Activated CD4-positive, alpha-beta T cell treated with anti-CD3 and anti-CD28 coated beads, Interleukin-2, amount 10 ng/mL, durations not matched to agents 7 days and 5 days (primary cell): Measurements from ENCODE around the gene ADH7. TPM values are rescaled to one million over a fixed set of nuclear protein-coding genes. Genes with fewer than 3 reads are reported as not detected.
A peak's percentile ranks its signal among the peaks of the same experiment; 100 is the strongest.

Experiments used
- CTCF ChIA-PET: fragments of 350-600 bp; sonication (Branson Sonifier 250); formaldehyde crosslinking; loops from one replicate; lab custom pipeline; 2021; ENCODE audit warnings: antibody characterized with exemption; lab: Charles Lee
- POLR2A ChIA-PET: fragments of 350-600 bp; sonication (Branson Sonifier 250); formaldehyde crosslinking; loops from one replicate; lab custom pipeline; 2021; ENCODE audit warnings: antibody characterized with exemption; lab: Charles Lee
- DNase-seq: peaks from one replicate; pipeline ENCODE4 v3.0.0-alpha.2; 2020
- H3K27ac Mint-ChIP-seq: one replicate; pipeline ENCODE4 v1.8.0; 2021; ENCODE audit warnings: mild to moderate bottlenecking, moderate library complexity, mixed read lengths
- H3K27me3 Mint-ChIP-seq: one replicate; pipeline ENCODE4 v1.8.0; 2021; ENCODE audit warnings: mixed read lengths
- H3K36me3 Mint-ChIP-seq: one replicate; pipeline ENCODE4 v1.8.0; 2021; ENCODE audit warnings: low read depth, mixed read lengths
- H3K4me1 Mint-ChIP-seq: one replicate; pipeline ENCODE4 v1.8.0; 2021; ENCODE audit warnings: mixed read lengths
- H3K4me3 Mint-ChIP-seq: one replicate; pipeline ENCODE4 v1.8.0; 2021; ENCODE audit warnings: mild to moderate bottlenecking, moderate library complexity, mixed read lengths
- H3K9me3 Mint-ChIP-seq: one replicate; pipeline ENCODE4 v1.8.0; 2021; ENCODE audit warnings: mixed read lengths
- total RNA-seq, 2 experiments: library from RNA; stranded (reverse); gene quantifications; one replicate each; pipeline ENCODE4 v1.2.3, GENCODE V29; 2021

Gene ADH7
- not detected for total RNA-seq

DNA sequence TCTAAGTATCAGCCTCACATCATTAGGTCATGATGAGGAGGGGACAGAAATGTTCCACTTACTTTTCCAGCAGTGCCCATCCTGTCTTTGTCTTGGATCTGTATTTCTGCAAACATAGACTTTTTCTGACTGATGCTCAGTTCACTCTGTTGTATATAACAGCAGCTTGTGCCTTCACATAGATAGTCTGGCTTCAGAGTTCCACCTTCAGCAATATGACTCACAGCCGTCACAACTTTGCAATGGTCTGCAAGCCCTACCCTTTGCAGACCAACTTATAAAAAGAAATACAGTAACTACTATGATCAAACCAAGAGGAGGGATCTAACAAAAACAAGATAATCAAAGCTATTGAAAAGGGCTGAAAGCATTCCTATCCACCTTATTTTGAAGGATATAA, at the start of gene ADH7:
TSS of gene ADH7 (minus strand) at position 189 of the 400 bp plus-strand sequence. CDS start at position 80, 109 bp downstream.
- Mint-ChIP-seq H3K4me1 (no peaks in the 10 kb centered on the region), H3K4me3 (no peak within 1 kb of the TSS), H3K27ac (no peak within 1 kb of the TSS), H3K9me3 (no peaks in the 10 kb centered on the region), H3K36me3 (no peaks in the 10 kb centered on the region), H3K27me3 (peaks cover 5% of the 10 kb centered on the region)
- ChIA-PET POLR2A (interaction anchor here (0.6 kb wide), 1 partner anchor 1028 kb away, joined by 3 read pairs; no protein-coding TSS in a partner anchor), CTCF (no interaction called here)
- no peak for DNase-seq

GRCh38 chr4:99483636-99484035, 48.5 kb upstream of the ADH7 start:
- Mint-ChIP-seq H3K4me1 (no peaks in the 10 kb centered on the region), H3K36me3 (no peaks in the 10 kb centered on the region), H3K4me3 (no peak overlapping the region), H3K9me3 (peaks cover 21% of the 10 kb centered on the region), H3K27ac (no peak overlapping the region), H3K27me3 (no peaks in the 10 kb centered on the region)
- CTCF ChIA-PET, result interaction anchor here (1.3 kb wide), 1 partner anchor 12 kb away, joined by 3 read pairs; no protein-coding TSS in a partner anchor
- POLR2A ChIA-PET, result no interaction called here
- no peak for DNase-seq

DNA sequence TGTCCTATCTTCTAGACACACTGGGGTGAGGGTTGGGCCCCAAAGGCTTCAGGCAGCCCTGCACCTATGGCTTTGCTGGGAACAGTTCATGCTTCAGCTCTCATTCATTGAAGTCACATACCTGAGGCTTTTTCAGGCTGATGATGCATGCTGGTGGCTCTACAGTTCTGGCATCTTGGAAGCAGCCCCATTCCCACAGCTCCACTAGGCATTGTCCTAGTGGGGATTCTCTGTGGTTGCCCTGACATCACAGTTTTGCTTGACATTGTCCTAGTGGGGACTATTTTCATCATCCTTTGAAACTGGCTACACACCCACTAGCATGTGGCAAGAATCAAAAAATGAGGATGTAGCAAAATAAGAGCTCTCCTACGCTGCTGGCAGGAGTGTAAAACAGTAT, 38.0 kb upstream of the ADH7 start:
- Mint-ChIP-seq H3K27me3 (no peaks in the 10 kb centered on the region), H3K27ac (no peak overlapping the region), H3K36me3 (no peaks in the 10 kb centered on the region), H3K9me3 (no peaks in the 10 kb centered on the region), H3K4me1 (no peaks in the 10 kb centered on the region), H3K4me3 (no peak overlapping the region)
- no peak for DNase-seq
- CTCF ChIA-PET, result no interaction called here
- POLR2A ChIA-PET, result interaction anchor here (0.6 kb wide), 1 partner anchor 402 kb away, joined by 3 read pairs; no protein-coding TSS in a partner anchor

DNA sequence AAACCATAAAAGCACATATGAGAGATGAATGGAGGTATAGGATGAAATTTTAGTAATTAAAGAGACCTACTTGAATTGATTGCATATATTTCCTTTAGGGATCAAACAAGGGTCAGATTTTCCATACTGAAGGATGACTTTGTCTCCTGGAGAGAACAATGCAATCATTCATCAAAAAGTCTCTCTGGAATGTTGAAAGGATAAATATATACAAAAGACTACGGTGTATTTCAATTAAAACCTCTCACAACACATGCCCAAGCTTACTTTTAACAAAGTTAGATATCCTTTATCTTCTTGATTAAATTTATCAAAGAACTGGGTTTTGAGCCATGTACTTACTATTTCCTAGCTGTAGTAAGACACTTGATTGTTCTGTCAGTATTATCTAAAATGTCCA, 36.8 kb upstream of the ADH7 start:
- H3K27me3 Mint-ChIP-seq, result peaks cover 2% of the 10 kb centered on the region
- H3K4me1 Mint-ChIP-seq, result no peaks in the 10 kb centered on the region
- DNase-seq, result no peak
- H3K36me3 Mint-ChIP-seq, result no peaks in the 10 kb centered on the region
- H3K27ac Mint-ChIP-seq, result no peak overlapping the region
- POLR2A ChIA-PET, result no interaction called here
- H3K4me3 Mint-ChIP-seq, result no peak overlapping the region
- CTCF ChIA-PET, result interaction anchor here (0.9 to 1.0 kb wide), 2 partner anchors 9 to 11 kb away, joined by 3 read pairs; no protein-coding TSS in a partner anchor
- H3K9me3 Mint-ChIP-seq, result no peaks in the 10 kb centered on the region

- H3K27ac Mint-ChIP-seq, result no peak overlapping the region
- H3K36me3 Mint-ChIP-seq, result no peaks in the 10 kb centered on the region
- no peak for DNase-seq
- ChIA-PET CTCF (interaction anchor here (0.9 to 1.2 kb wide), 3 partner anchors 8 to 31 kb away, joined by 3 read pairs; no protein-coding TSS in a partner anchor), POLR2A (no interaction called here)
- peaks cover 2% of the 10 kb centered on the region for H3K27me3 Mint-ChIP-seq
- H3K4me3 Mint-ChIP-seq, result no peak overlapping the region
- no peaks in the 10 kb centered on the region for H3K9me3 Mint-ChIP-seq
- no peaks in the 10 kb centered on the region for H3K4me1 Mint-ChIP-seq
Observed at GRCh38 chr4:99471349-99471748, 36.2 kb upstream of the ADH7 start.

GRCh38 chr4:99468889-99469288, 33.7 kb upstream of the ADH7 start:
- Mint-ChIP-seq H3K4me3 (no peak overlapping the region), H3K27ac (no peak overlapping the region), H3K36me3 (no peaks in the 10 kb centered on the region), H3K4me1 (no peaks in the 10 kb centered on the region), H3K9me3 (no peaks in the 10 kb centered on the region), H3K27me3 (peaks cover 12% of the 10 kb centered on the region)
- ChIA-PET POLR2A (no interaction called here), CTCF (interaction anchor here (1.0 kb wide), 1 partner anchor 10 kb away, joined by 3 read pairs; no protein-coding TSS in a partner anchor)
- DNase-seq, result no peak

- ChIA-PET POLR2A (no interaction called here), CTCF (no interaction called here)
- no peaks in the 10 kb centered on the region for H3K36me3 Mint-ChIP-seq
- no peak for DNase-seq
- no peak overlapping the region for H3K4me3 Mint-ChIP-seq
- no peaks in the 10 kb centered on the region for H3K4me1 Mint-ChIP-seq
- no peaks in the 10 kb centered on the region for H3K9me3 Mint-ChIP-seq
- peaks cover 16% of the 10 kb centered on the region for H3K27me3 Mint-ChIP-seq
- no peak overlapping the region for H3K27ac Mint-ChIP-seq
Observed at GRCh38 chr4:99467887-99468286, 32.7 kb upstream of the ADH7 start.

- Mint-ChIP-seq H3K36me3 (no peaks in the 10 kb centered on the region), H3K27ac (no peak overlapping the region), H3K4me1 (no peaks in the 10 kb centered on the region), H3K4me3 (no peak overlapping the region), H3K9me3 (no peaks in the 10 kb centered on the region), H3K27me3 (peaks cover 21% of the 10 kb centered on the region)
- ChIA-PET CTCF (interaction anchor here (1.1 to 1.7 kb wide), 4 partner anchors 8 to 53 kb away, joined by 3 to 4 read pairs (median 4); no protein-coding TSS in a partner anchor), POLR2A (no interaction called here)
- no peak for DNase-seq
Observed at GRCh38 chr4:99463566-99463965, 28.4 kb upstream of the ADH7 start.

- no peak overlapping the region for H3K4me3 Mint-ChIP-seq
- ChIA-PET CTCF (interaction anchor here (0.7 to 1.7 kb wide), 5 partner anchors 8 to 468 kb away, joined by 3 to 4 read pairs (median 3); partner anchors contain the start of gene METAP1), POLR2A (no interaction called here)
- H3K4me1 Mint-ChIP-seq, result no peaks in the 10 kb centered on the region
- H3K27ac Mint-ChIP-seq, result no peak overlapping the region
- no peaks in the 10 kb centered on the region for H3K9me3 Mint-ChIP-seq
- peaks cover 21% of the 10 kb centered on the region for H3K27me3 Mint-ChIP-seq
- DNase-seq, result peak; percentile 51
- H3K36me3 Mint-ChIP-seq, result no peaks in the 10 kb centered on the region
Observed at GRCh38 chr4:99462875-99463464, 27.8 kb upstream of the ADH7 start.

- Mint-ChIP-seq H3K27me3 (peaks cover 21% of the 10 kb centered on the region), H3K27ac (no peak overlapping the region), H3K4me3 (no peak overlapping the region), H3K9me3 (no peaks in the 10 kb centered on the region), H3K4me1 (no peaks in the 10 kb centered on the region), H3K36me3 (no peaks in the 10 kb centered on the region)
- ChIA-PET POLR2A (no interaction called here), CTCF (interaction anchor here (1.1 kb wide), 1 partner anchor 466 kb away, joined by 3 read pairs; the partner anchor contains the start of gene METAP1)
- DNase-seq, result no peak
Observed at GRCh38 chr4:99461623-99462401, 26.7 kb upstream of the ADH7 start.

- ChIA-PET CTCF (interaction anchor here (1.1 to 1.6 kb wide), 3 partner anchors 10 to 22 kb away, joined by 3 to 5 read pairs (median 3); no protein-coding TSS in a partner anchor), POLR2A (no interaction called here)
- no peaks in the 10 kb centered on the region for H3K9me3 Mint-ChIP-seq
- H3K4me3 Mint-ChIP-seq, result no peak overlapping the region
- H3K27me3 Mint-ChIP-seq, result peaks cover 14% of the 10 kb centered on the region
- no peaks in the 10 kb centered on the region for H3K36me3 Mint-ChIP-seq
- no peaks in the 10 kb centered on the region for H3K4me1 Mint-ChIP-seq
- no peak overlapping the region for H3K27ac Mint-ChIP-seq
- DNase-seq, result no peak
Observed at GRCh38 chr4:99459546-99460042, 24.5 kb upstream of the ADH7 start.

GRCh38 chr4:99458911-99459447, 23.8 kb upstream of the ADH7 start:
- DNase-seq, result no peak
- no peaks in the 10 kb centered on the region for H3K36me3 Mint-ChIP-seq
- no peak overlapping the region for H3K27ac Mint-ChIP-seq
- peaks cover 12% of the 10 kb centered on the region for H3K27me3 Mint-ChIP-seq
- ChIA-PET POLR2A (no interaction called here), CTCF (interaction anchor here (1.1 to 1.6 kb wide), 3 partner anchors 10 to 23 kb away, joined by 3 to 5 read pairs (median 3); no protein-coding TSS in a partner anchor)
- no peaks in the 10 kb centered on the region for H3K4me1 Mint-ChIP-seq
- H3K9me3 Mint-ChIP-seq, result no peaks in the 10 kb centered on the region
- H3K4me3 Mint-ChIP-seq, result no peak overlapping the region
